Measurements from ENCODE around the gene NKD1. TPM values are rescaled to one million over a fixed set of nuclear protein-coding genes. Genes with fewer than 3 reads are reported as not detected.

The NKD1 gene
- total and polyA plus RNA-seq, 2 of the 8 experiments (the other 6 are each of a cell fraction or from before 2014, with no cell fraction given) = 0.70 to 4.5 TPM

- Histone ChIP-seq H3K27ac (ENCODE audit: low read depth, low read length) (no peak overlapping the region), H2BK15ac (ENCODE audit: low read length) (no peak overlapping the region), H3K79me1 (ENCODE audit: low read depth, low read length) (no peaks in the 10 kb centered on the region; the same call in 1 of the 2 replicates), H3K4me1 (replicated peaks in 1 of 4; ENCODE audit: control insufficient read depth in 3 of 4, insufficient read depth in 4 of 4, low read length in 3 of 4) (peaks cover 0 to 11% (median 5%) of the 10 kb centered on the region in 4 experiments; a peak in 4 of 7 replicates), H3K56ac (replicated peaks; ENCODE audit: insufficient read length, low read depth, low read length) (no peak overlapping the region), H4K20me1 (replicated peaks in 1 of 2; ENCODE audit: control insufficient read depth in 1 of 2, insufficient read depth in 2 of 2, low read length in 2 of 2) (peaks cover 0 to 3% of the 10 kb centered on the region in 2 experiments), H3K4me2 (ENCODE audit: insufficient read depth in 1 of 2, low read depth in 2 of 2, low read length in 2 of 2) (no peak overlapping the region), H3K36me3 (ENCODE audit: control insufficient read depth in 2 of 4, insufficient read depth in 4 of 4, low read length in 3 of 4) (no peaks in the 10 kb centered on the region), H3K14ac (ENCODE audit: insufficient read length) (no peak overlapping the region), H3K4me3 (ENCODE audit: extremely low read depth in 1 of 4, insufficient read depth in 2 of 4, low read depth in 3 of 4, low read length in 4 of 4) (no peak overlapping the region), H3K27me3 (replicated peaks in 1 of 4; ENCODE audit: control insufficient read depth in 3 of 4, extremely low read depth in 1 of 4, insufficient read depth in 3 of 4, low read length in 3 of 4) (no peaks in the 10 kb centered on the region), H2BK20ac (ENCODE audit: low read length) (no peak overlapping the region), H4K8ac (ENCODE audit: extremely low read depth, insufficient read depth, low read length) (no peak overlapping the region), H2BK12ac (ENCODE audit: low read depth, low read length) (no peak overlapping the region), H3K79me2 (ENCODE audit: control insufficient read depth in 1 of 2, insufficient read depth in 2 of 2, low read length in 2 of 2) (no peaks in the 10 kb centered on the region), H4K5ac (ENCODE audit: insufficient read length, low read depth, low read length) (no peak overlapping the region), H3K9ac (replicated peaks in 1 of 4; ENCODE audit: extremely low read depth in 1 of 4, low read depth in 3 of 4, low read length in 3 of 4) (no peak overlapping the region), H2BK5ac (ENCODE audit: low read depth, low read length) (no peak overlapping the region), H3K23ac (ENCODE audit: insufficient read length) (no peak overlapping the region), H3K23me2 (ENCODE audit: low read depth, low read length) (0 out of 2 replicates have a peak, but pooled peaks cover 2% of the 10 kb centered on the region), H2AK5ac (ENCODE audit: low read depth, low read length) (no peak overlapping the region), H3K9me3 (ENCODE audit: insufficient read depth in 2 of 2, low read depth in 1 of 2, low read length in 1 of 2) (no peaks in the 10 kb centered on the region), H4K91ac (replicated peaks; ENCODE audit: insufficient read length, low read length) (no peak overlapping the region), H3K18ac (ENCODE audit: extremely low read depth, low read length) (no peak overlapping the region), H2BK120ac (replicated peaks; ENCODE audit: low read depth, low read length) (no peak overlapping the region), H2AFZ (ENCODE audit: low read length) (no peak overlapping the region), H3K4ac (replicated peaks; ENCODE audit: insufficient read length, low read depth, low read length) (no peak overlapping the region)
- ChIA-PET CTCF (ENCODE audit: partially characterized antibody) (interaction anchor here (5.3 to 16.9 kb wide), 2 partner anchors 10 to 87 kb away, joined by 33 to 279 read pairs; no protein-coding TSS in a partner anchor), POLR2A (ENCODE audit: partially characterized antibody) (no interaction called here)
- WGBS, 2 experiments (ENCODE audit: extremely low coverage in 1 of 2, insufficient coverage in 1 of 2, insufficient read length in 1 of 2, insufficient replicate concordance in 2 of 2, low coverage in 1 of 2, low lambda C conversion rate in 2 of 2, missing lambda C conversion rate in 1 of 2) = 85% methylated on average over 3 of the region's 3 CpGs; no CpG with 5 or more reads in 1 of the 2 experiments
- TF ChIP-seq CTBP2 (IDR thresholded peaks at IDR 0.05; ENCODE audit: borderline replicate concordance, insufficient read depth, insufficient read length, low read length) = no peak
- TF ChIP-seq KDM5A (IDR thresholded peaks at IDR 0.05; ENCODE audit: low read length) = no peak
- no peak for TF ChIP-seq ATF3 (IDR thresholded peaks at IDR 0.05; ENCODE audit: insufficient read depth, low read depth, low read length)
- no peak for TF ChIP-seq TAF7 (optimal IDR thresholded peaks at IDR 0.05; ENCODE audit: borderline replicate concordance, low read depth, low read length)
- no peak for TF ChIP-seq HDAC6 (IDR thresholded peaks at IDR 0.05; ENCODE audit: low read depth, low read length)
- TF ChIP-seq SIN3A (conservative IDR thresholded peaks at IDR 0.05 in 1 of 2, IDR thresholded peaks at IDR 0.05 in 1 of 2; ENCODE audit: low read depth in 1 of 2, low read length in 2 of 2) = no peak
- no peak for TF ChIP-seq SRF (IDR thresholded peaks at IDR 0.05; ENCODE audit: low read depth, low read length)
- no peak for TF ChIP-seq FOSL1 (IDR thresholded peaks at IDR 0.05; ENCODE audit: insufficient read depth, low read depth, low read length)
- TF ChIP-seq POLR2AphosphoS5 (IDR thresholded peaks at IDR 0.05; ENCODE audit: low read depth, low read length) = no peak
- TF ChIP-seq CBX5 (IDR thresholded peaks at IDR 0.05; ENCODE audit: low read depth, low read length) = no peak
- no peak for TF ChIP-seq CREB1 (IDR thresholded peaks at IDR 0.05)
- no peak for TF ChIP-seq POU5F1 (IDR thresholded peaks at IDR 0.05; ENCODE audit: low read depth, low read length)
- no peak for FAIRE-seq
- DNase-seq (ENCODE audit: low read depth in 1 of 2, low spot score in 2 of 2) = no peak
Measured at GRCh38 chr16:50583211-50583610, 35.0 kb downstream of the NKD1 start.

Measured in H1 (cell line).